ENCODE results near the gene MSI2.

MSI2 gene

DNA sequence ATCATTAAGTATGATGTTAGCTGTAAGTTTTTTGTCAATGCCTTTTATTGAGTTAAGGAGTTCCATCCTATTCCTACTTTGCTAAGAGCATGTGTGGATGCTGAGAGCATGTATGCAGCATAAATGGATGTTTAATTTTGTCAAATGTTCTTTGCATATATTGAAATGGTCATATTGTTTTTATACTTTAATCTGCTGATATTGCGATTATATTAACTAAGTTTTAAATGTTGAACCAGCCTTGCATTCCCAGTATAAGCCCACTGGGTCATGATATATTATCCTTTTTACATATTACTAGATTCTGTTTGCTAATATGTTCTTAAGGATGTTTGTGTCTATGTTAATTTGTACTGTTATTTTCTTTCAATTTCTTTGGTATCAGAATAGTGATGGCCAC is 435.6 kb downstream of the MSI2 start:
- no peak for TF ChIP-seq ZFP3 (CRISPR knock-in tag; IDR thresholded peaks at IDR 0.05)
- no peak for TF ChIP-seq ZC3H10 (CRISPR knock-in tag; IDR thresholded peaks at IDR 0.05)
- TF ChIP-seq, protein P1, sequence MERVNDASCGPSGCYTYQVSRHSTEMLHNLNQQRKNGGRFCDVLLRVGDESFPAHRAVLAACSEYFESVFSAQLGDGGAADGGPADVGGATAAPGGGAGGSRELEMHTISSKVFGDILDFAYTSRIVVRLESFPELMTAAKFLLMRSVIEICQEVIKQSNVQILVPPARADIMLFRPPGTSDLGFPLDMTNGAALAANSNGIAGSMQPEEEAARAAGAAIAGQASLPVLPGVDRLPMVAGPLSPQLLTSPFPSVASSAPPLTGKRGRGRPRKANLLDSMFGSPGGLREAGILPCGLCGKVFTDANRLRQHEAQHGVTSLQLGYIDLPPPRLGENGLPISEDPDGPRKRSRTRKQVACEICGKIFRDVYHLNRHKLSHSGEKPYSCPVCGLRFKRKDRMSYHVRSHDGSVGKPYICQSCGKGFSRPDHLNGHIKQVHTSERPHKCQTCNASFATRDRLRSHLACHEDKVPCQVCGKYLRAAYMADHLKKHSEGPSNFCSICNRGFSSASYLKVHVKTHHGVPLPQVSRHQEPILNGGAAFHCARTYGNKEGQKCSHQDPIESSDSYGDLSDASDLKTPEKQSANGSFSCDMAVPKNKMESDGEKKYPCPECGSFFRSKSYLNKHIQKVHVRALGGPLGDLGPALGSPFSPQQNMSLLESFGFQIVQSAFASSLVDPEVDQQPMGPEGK (CRISPR knock-in tag; IDR thresholded peaks at IDR 0.05; ENCODE audit: borderline replicate concordance): no peak
- no peak for TF ChIP-seq ZFP30 (CRISPR knock-in tag; IDR thresholded peaks at IDR 0.05)
- TF ChIP-seq ZNF565 (CRISPR knock-in tag; conservative IDR thresholded peaks at IDR 0.05; ENCODE audit: low read depth): no peak
- TF ChIP-seq, protein P2, sequence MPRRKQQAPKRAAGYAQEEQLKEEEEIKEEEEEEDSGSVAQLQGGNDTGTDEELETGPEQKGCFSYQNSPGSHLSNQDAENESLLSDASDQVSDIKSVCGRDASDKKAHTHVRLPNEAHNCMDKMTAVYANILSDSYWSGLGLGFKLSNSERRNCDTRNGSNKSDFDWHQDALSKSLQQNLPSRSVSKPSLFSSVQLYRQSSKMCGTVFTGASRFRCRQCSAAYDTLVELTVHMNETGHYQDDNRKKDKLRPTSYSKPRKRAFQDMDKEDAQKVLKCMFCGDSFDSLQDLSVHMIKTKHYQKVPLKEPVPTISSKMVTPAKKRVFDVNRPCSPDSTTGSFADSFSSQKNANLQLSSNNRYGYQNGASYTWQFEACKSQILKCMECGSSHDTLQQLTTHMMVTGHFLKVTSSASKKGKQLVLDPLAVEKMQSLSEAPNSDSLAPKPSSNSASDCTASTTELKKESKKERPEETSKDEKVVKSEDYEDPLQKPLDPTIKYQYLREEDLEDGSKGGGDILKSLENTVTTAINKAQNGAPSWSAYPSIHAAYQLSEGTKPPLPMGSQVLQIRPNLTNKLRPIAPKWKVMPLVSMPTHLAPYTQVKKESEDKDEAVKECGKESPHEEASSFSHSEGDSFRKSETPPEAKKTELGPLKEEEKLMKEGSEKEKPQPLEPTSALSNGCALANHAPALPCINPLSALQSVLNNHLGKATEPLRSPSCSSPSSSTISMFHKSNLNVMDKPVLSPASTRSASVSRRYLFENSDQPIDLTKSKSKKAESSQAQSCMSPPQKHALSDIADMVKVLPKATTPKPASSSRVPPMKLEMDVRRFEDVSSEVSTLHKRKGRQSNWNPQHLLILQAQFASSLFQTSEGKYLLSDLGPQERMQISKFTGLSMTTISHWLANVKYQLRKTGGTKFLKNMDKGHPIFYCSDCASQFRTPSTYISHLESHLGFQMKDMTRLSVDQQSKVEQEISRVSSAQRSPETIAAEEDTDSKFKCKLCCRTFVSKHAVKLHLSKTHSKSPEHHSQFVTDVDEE (CRISPR knock-in tag; IDR thresholded peaks at IDR 0.05): no peak
- no peak for TF ChIP-seq TCF4 (CRISPR knock-in tag; IDR thresholded peaks at IDR 0.05; ENCODE audit: borderline replicate concordance)
- no peak for TF ChIP-seq GLIS3 (CRISPR knock-in tag; IDR thresholded peaks at IDR 0.05)
- no peak for ATAC-seq

DNA sequence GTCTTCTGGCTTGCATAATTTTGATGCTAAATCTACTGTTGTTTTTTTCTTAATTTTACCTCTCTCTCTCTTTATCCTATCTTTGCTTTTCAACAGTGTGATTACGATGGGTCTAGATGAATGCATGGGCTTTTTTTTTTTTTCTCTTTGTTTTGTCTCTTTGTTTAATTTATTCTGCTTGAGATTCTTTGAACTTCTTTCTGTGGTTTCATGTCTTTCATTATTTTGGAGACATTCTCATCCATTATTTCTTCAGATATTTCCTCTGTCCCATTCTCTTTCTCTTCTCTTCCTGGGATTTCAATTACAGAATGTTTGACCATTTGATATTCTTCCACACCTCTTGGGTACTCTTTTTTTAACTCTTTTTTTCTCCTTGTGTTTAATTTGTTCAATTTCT is 436.4 kb downstream of the MSI2 start:
- ATAC-seq: no peak
- no peak for TF ChIP-seq GLIS3 (CRISPR knock-in tag; IDR thresholded peaks at IDR 0.05)
- no peak for TF ChIP-seq TOX (CRISPR knock-in tag; IDR thresholded peaks at IDR 0.05; ENCODE audit: borderline replicate concordance)
- no peak for TF ChIP-seq SNAI2 (CRISPR knock-in tag; IDR thresholded peaks at IDR 0.05)
- no peak for TF ChIP-seq OSR1 (CRISPR knock-in tag; IDR thresholded peaks at IDR 0.05)
- TF ChIP-seq ZNF70 (CRISPR knock-in tag; IDR thresholded peaks at IDR 0.05): no peak
- TF ChIP-seq PPARA (CRISPR knock-in tag; IDR thresholded peaks at IDR 0.05; ENCODE audit: borderline replicate concordance): no peak
- no peak for TF ChIP-seq ZC3H10 (CRISPR knock-in tag; IDR thresholded peaks at IDR 0.05)
- TF ChIP-seq, protein P2 (CRISPR knock-in tag; IDR thresholded peaks at IDR 0.05): no peak
- TF ChIP-seq CSDC2 (CRISPR knock-in tag; IDR thresholded peaks at IDR 0.05): no peak
- no peak for TF ChIP-seq ZFP3 (CRISPR knock-in tag; IDR thresholded peaks at IDR 0.05)
- TF ChIP-seq CSRNP3 (CRISPR knock-in tag; IDR thresholded peaks at IDR 0.05): no peak
- no peak for TF ChIP-seq ESRRG (CRISPR knock-in tag; IDR thresholded peaks at IDR 0.05)
- TF ChIP-seq POU6F1 (CRISPR knock-in tag; IDR thresholded peaks at IDR 0.05; ENCODE audit: borderline replicate concordance, low read depth): no peak

DNA sequence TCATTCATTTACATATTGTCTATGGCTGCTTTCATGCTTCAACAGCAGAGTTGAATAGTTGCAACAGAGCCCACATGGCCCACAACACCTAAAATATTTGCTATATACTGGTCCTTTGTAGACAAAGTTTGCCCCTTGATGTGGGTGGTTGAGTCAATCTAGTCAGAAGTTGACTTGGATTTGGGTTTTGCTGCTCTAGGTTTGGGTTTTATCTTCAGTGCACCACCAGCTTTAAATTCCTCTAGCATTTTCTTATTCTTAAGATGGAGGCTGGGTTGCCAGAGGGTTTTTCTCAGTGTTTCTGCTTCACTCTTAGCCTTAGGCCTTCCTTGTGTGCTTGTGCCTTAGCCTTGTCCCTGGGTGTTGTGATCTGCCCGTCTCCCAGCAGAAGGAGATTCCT is 437.7 kb downstream of the MSI2 start:
- TF ChIP-seq, protein P1 (CRISPR knock-in tag; IDR thresholded peaks at IDR 0.05; ENCODE audit: borderline replicate concordance): no peak
- TF ChIP-seq SNAI2 (CRISPR knock-in tag; IDR thresholded peaks at IDR 0.05): no peak
- TF ChIP-seq ARNTL (CRISPR knock-in tag; IDR thresholded peaks at IDR 0.05; ENCODE audit: borderline replicate concordance, low read depth): no peak
- TF ChIP-seq TCF4 (CRISPR knock-in tag; IDR thresholded peaks at IDR 0.05; ENCODE audit: borderline replicate concordance): no peak
- no peak for ATAC-seq
